ENCODE measurements around the gene LRRFIP1.

LRRFIP1 gene

GRCh38 chr2:237616373-237616733 lies 11.0 kb upstream of the LRRFIP1 start:
- TF ChIP-seq CTCF (IDR thresholded peaks at IDR 0.05; ENCODE audit: low read depth, low read length): no peak
- no peak overlapping the region for H3K4me3 ChIP-seq (replicated peaks in 1 of 2; ENCODE audit: low read depth in 2 of 2, low read length in 2 of 2)
- DNase-seq (ENCODE audit: low read depth in 2 of 2): no peak

GRCh38 chr2:237616734-237617586 lies 10.4 kb upstream of the LRRFIP1 start:
- H3K4me3 ChIP-seq (replicated peaks in 1 of 2; ENCODE audit: low read depth in 2 of 2, low read length in 2 of 2): no peak overlapping the region
- peak; percentile 89 to 93 for DNase-seq (ENCODE audit: low read depth in 2 of 2)
- no peak for TF ChIP-seq CTCF (IDR thresholded peaks at IDR 0.05; ENCODE audit: low read depth, low read length)

GRCh38 chr2:237617587-237617982 lies 9.8 kb upstream of the LRRFIP1 start:
- H3K4me3 ChIP-seq (replicated peaks in 1 of 2; ENCODE audit: low read depth in 2 of 2, low read length in 2 of 2): no peak overlapping the region
- no peak for TF ChIP-seq CTCF (IDR thresholded peaks at IDR 0.05; ENCODE audit: low read depth, low read length)
- DNase-seq (ENCODE audit: low read depth in 2 of 2): peak in 1 of 2 donors; percentile 14

- peak; percentile 75 to 84 for DNase-seq (ENCODE audit: low read depth in 2 of 2)
- no peak for TF ChIP-seq CTCF (IDR thresholded peaks at IDR 0.05; ENCODE audit: low read depth, low read length)
- H3K4me3 ChIP-seq (replicated peaks in 1 of 2; ENCODE audit: low read depth in 2 of 2, low read length in 2 of 2): no peak overlapping the region
These were observed 8.9 kb upstream of the LRRFIP1 start for GRCh38 chr2:237618449-237618848.

- peak in 1 of 2 donors; percentile 46 for DNase-seq (ENCODE audit: low read depth in 2 of 2)
- no peak for TF ChIP-seq CTCF (IDR thresholded peaks at IDR 0.05; ENCODE audit: low read depth, low read length)
- H3K4me3 ChIP-seq (replicated peaks in 1 of 2; ENCODE audit: low read depth in 2 of 2, low read length in 2 of 2): no peak overlapping the region
These were observed 3.7 kb upstream of the LRRFIP1 start for GRCh38 chr2:237623428-237624403.

GRCh38 chr2:237624565-237624964 lies 2.8 kb upstream of the LRRFIP1 start:
- no peak for TF ChIP-seq CTCF (IDR thresholded peaks at IDR 0.05; ENCODE audit: low read depth, low read length)
- no peak overlapping the region for H3K4me3 ChIP-seq (replicated peaks in 1 of 2; ENCODE audit: low read depth in 2 of 2, low read length in 2 of 2)
- DNase-seq (ENCODE audit: low read depth in 2 of 2): no peak

All from cardiac fibroblast (primary cell).